Chondrocyte (in vitro differentiated cells): ENCODE measurements around the gene MARCKS. TPM values are rescaled to one million over a fixed set of nuclear protein-coding genes. Genes with fewer than 3 reads are reported as not detected.
A peak's percentile ranks its signal among the peaks of the same experiment; 100 is the strongest.

Source experiments
- DNase-seq: peaks from one replicate; pipeline ENCODE4 v3.0.0; 2021; ENCODE audit warnings: mixed read lengths, low spot score
- H3K27ac Mint-ChIP-seq: one replicate; pipeline ENCODE4 v1.8.0; 2021; ENCODE audit warnings: mild to moderate bottlenecking, moderate library complexity, mixed read lengths; ENCODE audit not compliant: unreplicated experiment
- H3K27me3 Mint-ChIP-seq: 2 replicates; pipeline ENCODE4 v1.8.0; 2021; ENCODE audit warnings: low read depth, mixed read lengths
- H3K36me3 Mint-ChIP-seq: 2 replicates; pipeline ENCODE4 v1.8.0; 2021; ENCODE audit warnings: low read depth, mixed read lengths
- H3K4me1 Mint-ChIP-seq: 2 replicates; pipeline ENCODE4 v1.8.0; 2021; ENCODE audit warnings: low read depth, mild to moderate bottlenecking, mixed read lengths
- H3K4me3 Mint-ChIP-seq: one replicate; pipeline ENCODE4 v1.8.0; 2021; ENCODE audit warnings: mild to moderate bottlenecking, moderate library complexity, mixed read lengths; ENCODE audit not compliant: unreplicated experiment
- H3K9me3 Mint-ChIP-seq: 2 replicates; pipeline ENCODE4 v1.8.0; 2021; ENCODE audit warnings: low read depth, mixed read lengths
- total RNA-seq: library from RNA; stranded (reverse); gene quantifications from 3 replicates; pipeline ENCODE4 v1.2.1, GENCODE V29; 2021
- TF ChIP-seq, protein P1 (sequence below): fragments of 200-600 bp; sonication (generic); IDR thresholded peaks from 2 replicates; pipeline ENCODE4 v1.5.0; 2021; ENCODE audit warnings: antibody characterized with exemption, mild to moderate bottlenecking, moderate library complexity

MARCKS gene
- total RNA-seq, 1 donor from 2014 or later: 257 TPM

DNA sequence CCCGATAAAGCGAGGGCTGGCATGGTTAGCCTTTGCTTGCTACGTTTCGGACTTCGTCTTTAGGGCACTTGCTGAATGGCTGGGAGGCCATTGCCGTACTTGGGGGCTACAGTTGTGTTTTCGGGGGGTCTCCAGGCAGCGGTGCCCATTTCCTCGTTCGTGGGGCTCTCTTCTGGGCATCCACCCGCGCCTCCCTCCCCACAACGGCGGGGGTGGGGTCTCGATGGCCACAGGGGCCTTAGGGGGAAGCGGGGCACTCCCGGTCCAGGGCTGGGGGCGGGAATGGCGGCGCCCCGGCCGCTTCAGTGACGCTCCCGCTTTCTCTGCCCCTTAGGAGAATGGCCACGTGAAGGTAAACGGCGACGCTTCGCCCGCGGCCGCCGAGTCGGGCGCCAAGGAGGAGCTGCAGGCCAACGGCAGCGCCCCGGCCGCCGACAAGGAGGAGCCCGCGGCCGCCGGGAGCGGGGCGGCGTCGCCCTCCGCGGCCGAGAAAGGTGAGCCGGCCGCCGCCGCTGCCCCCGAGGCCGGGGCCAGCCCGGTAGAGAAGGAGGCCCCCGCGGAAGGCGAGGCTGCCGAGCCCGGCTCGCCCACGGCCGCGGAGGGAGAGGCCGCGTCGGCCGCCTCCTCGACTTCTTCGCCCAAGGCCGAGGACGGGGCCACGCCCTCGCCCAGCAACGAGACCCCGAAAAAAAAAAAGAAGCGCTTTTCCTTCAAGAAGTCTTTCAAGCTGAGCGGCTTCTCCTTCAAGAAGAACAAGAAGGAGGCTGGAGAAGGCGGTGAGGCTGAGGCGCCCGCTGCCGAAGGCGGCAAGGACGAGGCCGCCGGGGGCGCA lies 2.4 kb downstream of the MARCKS start:
- H3K27ac Mint-ChIP-seq: peak overlapping the region; percentile 91

DNA sequence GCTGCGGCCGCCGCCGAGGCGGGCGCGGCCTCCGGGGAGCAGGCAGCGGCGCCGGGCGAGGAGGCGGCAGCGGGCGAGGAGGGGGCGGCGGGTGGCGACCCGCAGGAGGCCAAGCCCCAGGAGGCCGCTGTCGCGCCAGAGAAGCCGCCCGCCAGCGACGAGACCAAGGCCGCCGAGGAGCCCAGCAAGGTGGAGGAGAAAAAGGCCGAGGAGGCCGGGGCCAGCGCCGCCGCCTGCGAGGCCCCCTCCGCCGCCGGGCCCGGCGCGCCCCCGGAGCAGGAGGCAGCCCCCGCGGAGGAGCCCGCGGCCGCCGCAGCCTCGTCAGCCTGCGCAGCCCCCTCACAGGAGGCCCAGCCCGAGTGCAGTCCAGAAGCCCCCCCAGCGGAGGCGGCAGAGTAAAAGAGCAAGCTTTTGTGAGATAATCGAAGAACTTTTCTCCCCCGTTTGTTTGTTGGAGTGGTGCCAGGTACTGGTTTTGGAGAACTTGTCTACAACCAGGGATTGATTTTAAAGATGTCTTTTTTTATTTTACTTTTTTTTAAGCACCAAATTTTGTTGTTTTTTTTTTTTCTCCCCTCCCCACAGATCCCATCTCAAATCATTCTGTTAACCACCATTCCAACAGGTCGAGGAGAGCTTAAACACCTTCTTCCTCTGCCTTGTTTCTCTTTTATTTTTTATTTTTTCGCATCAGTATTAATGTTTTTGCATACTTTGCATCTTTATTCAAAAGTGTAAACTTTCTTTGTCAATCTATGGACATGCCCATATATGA lies 3.2 kb downstream of the MARCKS start:
- Mint-ChIP-seq H3K9me3 (no peaks in the 10 kb centered on the region), H3K4me1 (peaks cover 31% of the 10 kb centered on the region), H3K36me3 (peaks cover 23% of the 10 kb centered on the region), H3K27ac (peak overlapping the region; percentile 91), H3K27me3 (no peaks in the 10 kb centered on the region), H3K4me3 (peak overlapping the region; percentile 79)
- DNase-seq: no peak
- TF ChIP-seq, protein P1, sequence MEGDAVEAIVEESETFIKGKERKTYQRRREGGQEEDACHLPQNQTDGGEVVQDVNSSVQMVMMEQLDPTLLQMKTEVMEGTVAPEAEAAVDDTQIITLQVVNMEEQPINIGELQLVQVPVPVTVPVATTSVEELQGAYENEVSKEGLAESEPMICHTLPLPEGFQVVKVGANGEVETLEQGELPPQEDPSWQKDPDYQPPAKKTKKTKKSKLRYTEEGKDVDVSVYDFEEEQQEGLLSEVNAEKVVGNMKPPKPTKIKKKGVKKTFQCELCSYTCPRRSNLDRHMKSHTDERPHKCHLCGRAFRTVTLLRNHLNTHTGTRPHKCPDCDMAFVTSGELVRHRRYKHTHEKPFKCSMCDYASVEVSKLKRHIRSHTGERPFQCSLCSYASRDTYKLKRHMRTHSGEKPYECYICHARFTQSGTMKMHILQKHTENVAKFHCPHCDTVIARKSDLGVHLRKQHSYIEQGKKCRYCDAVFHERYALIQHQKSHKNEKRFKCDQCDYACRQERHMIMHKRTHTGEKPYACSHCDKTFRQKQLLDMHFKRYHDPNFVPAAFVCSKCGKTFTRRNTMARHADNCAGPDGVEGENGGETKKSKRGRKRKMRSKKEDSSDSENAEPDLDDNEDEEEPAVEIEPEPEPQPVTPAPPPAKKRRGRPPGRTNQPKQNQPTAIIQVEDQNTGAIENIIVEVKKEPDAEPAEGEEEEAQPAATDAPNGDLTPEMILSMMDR: no peak

More for the DNA sequence above, 2.4 kb downstream of the MARCKS start:
- Mint-ChIP-seq H3K9me3 (no peaks in the 10 kb centered on the region), H3K4me3 (no peak overlapping the region), H3K27me3 (no peaks in the 10 kb centered on the region), H3K36me3 (peaks cover 23% of the 10 kb centered on the region), H3K4me1 (peaks cover 31% of the 10 kb centered on the region)
- DNase-seq: no peak
- TF ChIP-seq, protein P1: no peak

DNA sequence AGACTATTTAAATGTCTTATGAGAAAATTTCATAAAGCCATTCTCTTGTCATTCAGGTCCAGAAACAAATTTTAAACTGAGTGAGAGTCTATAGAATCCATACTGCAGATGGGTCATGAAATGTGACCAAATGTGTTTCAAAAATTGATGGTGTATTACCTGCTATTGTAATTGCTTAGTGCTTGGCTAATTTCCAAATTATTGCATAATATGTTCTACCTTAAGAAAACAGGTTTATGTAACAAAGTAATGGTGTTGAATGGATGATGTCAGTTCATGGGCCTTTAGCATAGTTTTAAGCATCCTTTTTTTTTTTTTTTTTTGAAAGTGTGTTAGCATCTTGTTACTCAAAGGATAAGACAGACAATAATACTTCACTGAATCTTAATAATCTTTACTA lies 5.0 kb downstream of the MARCKS start:
- H3K27ac Mint-ChIP-seq: peak overlapping the region; percentile 91
- DNase-seq: no peak
- peaks cover 35% of the 10 kb centered on the region for H3K4me1 Mint-ChIP-seq
- no peaks in the 10 kb centered on the region for H3K9me3 Mint-ChIP-seq
- H3K4me3 Mint-ChIP-seq: peak overlapping the region; percentile 79
- TF ChIP-seq, protein P1: no peak
- H3K36me3 Mint-ChIP-seq: peaks cover 23% of the 10 kb centered on the region
- H3K27me3 Mint-ChIP-seq: no peaks in the 10 kb centered on the region

DNA sequence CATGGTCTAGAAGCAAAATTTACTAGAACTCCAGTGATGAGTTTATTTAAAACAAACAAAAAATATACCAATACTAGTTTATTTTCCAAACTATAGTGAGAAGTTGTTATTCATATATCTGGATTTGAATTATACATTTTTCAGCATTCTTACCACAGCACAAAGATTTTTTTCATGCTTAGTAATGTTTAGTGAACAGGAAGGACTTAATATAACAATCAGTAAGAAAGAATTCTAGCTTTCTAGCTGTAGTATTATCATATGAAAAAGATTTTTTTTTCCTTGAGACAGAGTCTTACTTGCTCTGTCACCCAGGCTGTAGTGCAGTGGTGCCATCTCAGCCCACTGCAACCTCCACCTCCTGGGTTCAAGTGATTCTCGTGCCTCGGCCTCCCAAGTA lies 13.8 kb downstream of the MARCKS start:
- TF ChIP-seq, protein P1: no peak
- H3K4me3 Mint-ChIP-seq: no peak overlapping the region
- H3K27ac Mint-ChIP-seq: no peak overlapping the region
- H3K36me3 Mint-ChIP-seq: no peaks in the 10 kb centered on the region
- H3K9me3 Mint-ChIP-seq: peaks cover 2% of the 10 kb centered on the region
- DNase-seq: no peak
- H3K4me1 Mint-ChIP-seq: peaks cover 25% of the 10 kb centered on the region
- no peaks in the 10 kb centered on the region for H3K27me3 Mint-ChIP-seq

DNA sequence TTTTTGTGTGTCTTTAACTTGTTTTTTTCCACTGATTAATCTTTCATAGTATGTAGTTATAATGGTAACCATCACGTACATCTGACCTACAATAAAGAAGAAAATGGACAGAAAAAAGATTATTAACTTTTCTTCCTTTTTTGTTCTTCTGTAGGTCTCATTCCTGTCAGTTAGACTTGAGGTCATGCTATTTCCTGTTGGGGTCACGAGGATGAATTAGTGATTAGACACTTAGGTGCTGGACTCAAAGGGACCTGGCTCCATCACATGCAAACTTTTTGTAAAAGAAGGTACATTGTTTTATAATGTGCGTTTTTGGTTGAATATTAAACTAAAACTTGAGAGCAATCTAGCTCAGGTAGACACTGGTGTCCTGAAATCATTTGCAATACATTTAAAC lies 14.8 kb downstream of the MARCKS start:
- Mint-ChIP-seq H3K4me3 (no peak overlapping the region), H3K27ac (no peak overlapping the region), H3K9me3 (peaks cover 2% of the 10 kb centered on the region), H3K27me3 (no peaks in the 10 kb centered on the region), H3K36me3 (no peaks in the 10 kb centered on the region), H3K4me1 (peaks cover 23% of the 10 kb centered on the region)
- TF ChIP-seq, protein P1: no peak
- DNase-seq: no peak
